Memory B cell (primary cell): ENCODE results near the gene INAVA.
"Not testable (repeated sequence)": the region's sequence is repeated elsewhere in the genome, so short reads cannot be mapped to it uniquely, and the experiment has no call there.

Experiments
- ATAC-seq: fragments of 150-1000 bp; cut with Tn5 transposase; 2 replicates; pipeline ENCODE4 v1.10.0; 2021; ENCODE audit warnings: low read depth, mild to moderate bottlenecking, moderate library complexity
- DNase-seq, 2 donors: peaks; one replicate each; pipeline ENCODE4 v3.0.0; 2022; ENCODE audit warnings: low spot score in 2 of 2
- H3K27ac Mint-ChIP-seq: one replicate; pipeline ENCODE4 v1.8.0; 2022; ENCODE audit warnings: mild to moderate bottlenecking, moderate library complexity, mixed read lengths
- H3K27me3 Mint-ChIP-seq: one replicate; pipeline ENCODE4 v1.8.0; 2022; ENCODE audit warnings: mixed read lengths
- H3K36me3 Mint-ChIP-seq: one replicate; pipeline ENCODE4 v1.8.0; 2022; ENCODE audit warnings: mild to moderate bottlenecking, mixed read lengths
- H3K4me1 Mint-ChIP-seq: one replicate; pipeline ENCODE4 v1.8.0; 2022; ENCODE audit warnings: mixed read lengths
- H3K4me3 Mint-ChIP-seq: one replicate; pipeline ENCODE4 v1.8.0; 2022; ENCODE audit warnings: mild to moderate bottlenecking, moderate library complexity, mixed read lengths
- H3K9me3 Mint-ChIP-seq: one replicate; pipeline ENCODE4 v1.8.0; 2022; ENCODE audit warnings: mixed read lengths

Gene INAVA

DNA sequence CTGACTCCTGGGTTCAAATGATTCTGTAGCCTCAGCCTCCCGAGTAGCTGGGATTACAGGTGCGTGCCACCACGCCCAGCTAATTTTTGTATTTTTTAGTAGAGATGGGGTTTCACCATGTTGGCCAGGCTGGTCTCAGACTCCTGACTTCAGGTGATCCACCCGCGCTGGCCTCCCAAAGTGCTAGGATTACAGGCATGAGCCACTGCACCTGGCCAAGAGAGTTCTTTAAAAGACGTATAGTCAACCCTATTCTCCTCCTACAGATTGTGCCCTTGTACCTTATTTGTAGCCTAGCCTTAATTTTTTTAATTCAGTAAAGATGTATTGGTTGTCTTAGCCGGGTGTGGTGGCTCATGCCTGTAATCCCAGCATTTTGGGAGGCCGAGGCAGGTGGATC, 35.6 kb downstream of the INAVA start:
- H3K27ac Mint-ChIP-seq, H3K9me3 Mint-ChIP-seq, H3K36me3 Mint-ChIP-seq, H3K4me1 Mint-ChIP-seq, ATAC-seq, DNase-seq, H3K27me3 Mint-ChIP-seq, H3K4me3 Mint-ChIP-seq: not testable (repeated sequence)

DNA sequence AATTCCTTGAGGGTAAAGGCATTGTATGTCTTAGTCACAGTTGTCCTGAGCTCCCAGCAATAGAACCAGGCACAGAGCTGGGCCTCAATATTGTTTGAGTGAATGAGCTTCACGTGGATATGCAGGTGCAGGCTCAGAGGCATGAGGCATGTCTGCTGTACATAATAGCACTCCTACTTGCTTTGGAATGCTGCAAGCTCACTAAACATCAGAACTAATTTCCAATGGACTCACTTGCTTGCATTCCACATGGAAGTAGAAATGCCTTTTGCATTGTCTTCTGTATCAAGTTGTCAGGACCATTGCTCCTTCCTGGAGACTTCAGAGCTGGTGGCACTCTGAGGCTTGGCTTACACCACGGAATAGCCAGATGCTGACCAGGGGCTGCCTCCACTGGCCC, 37.1 kb downstream of the INAVA start:
- H3K27me3 Mint-ChIP-seq: peaks cover 2% of the 10 kb centered on the region
- H3K9me3 Mint-ChIP-seq: peaks cover 3% of the 10 kb centered on the region
- no peak overlapping the region for H3K27ac Mint-ChIP-seq
- H3K36me3 Mint-ChIP-seq: peaks cover 3% of the 10 kb centered on the region
- DNase-seq: no peak
- H3K4me3 Mint-ChIP-seq: no peak overlapping the region
- peaks cover 4% of the 10 kb centered on the region for H3K4me1 Mint-ChIP-seq
- ATAC-seq: no peak

DNA sequence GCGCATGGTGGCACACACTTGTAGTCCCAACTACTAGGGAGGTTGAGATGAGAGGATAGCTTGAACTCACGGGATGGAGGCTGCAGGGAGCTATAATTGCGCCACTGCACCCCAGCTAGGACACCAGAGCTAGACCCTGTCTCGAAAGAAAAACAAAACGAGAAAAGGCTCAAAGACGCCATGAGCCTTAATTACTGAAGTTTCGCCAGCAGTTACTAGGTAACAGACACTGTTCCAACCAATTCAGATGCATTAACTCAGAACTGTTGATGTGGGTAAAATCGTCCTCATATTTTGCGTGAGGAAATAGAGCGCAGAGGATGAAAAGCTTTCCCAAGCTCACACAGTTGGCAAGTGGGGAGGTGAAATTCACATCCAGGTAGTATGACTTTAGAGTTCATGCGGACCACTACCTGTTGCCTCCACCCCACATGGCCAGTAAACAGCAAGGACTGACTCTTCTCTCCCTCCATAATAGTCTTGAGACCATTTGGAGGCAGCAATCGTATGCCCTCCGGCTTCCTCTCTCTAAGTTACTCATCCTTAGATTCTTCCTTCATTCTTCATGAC, 40.1 kb downstream of the INAVA start:
- Mint-ChIP-seq H3K9me3 (peaks cover 3% of the 10 kb centered on the region), H3K27me3 (peaks cover 2% of the 10 kb centered on the region), H3K36me3 (peaks cover 3% of the 10 kb centered on the region), H3K4me1 (peaks cover under 1% of the 10 kb centered on the region), H3K4me3 (no peak overlapping the region), H3K27ac (no peak overlapping the region)
- DNase-seq: no peak
- no peak for ATAC-seq

- H3K36me3 Mint-ChIP-seq, H3K27me3 Mint-ChIP-seq, H3K4me1 Mint-ChIP-seq, H3K9me3 Mint-ChIP-seq, H3K4me3 Mint-ChIP-seq, DNase-seq, H3K27ac Mint-ChIP-seq, ATAC-seq: not testable (repeated sequence)
Measured at GRCh38 chr1:200935286-200935962, 40.7 kb downstream of the INAVA start.

- H3K36me3 Mint-ChIP-seq: no peaks in the 10 kb centered on the region
- H3K27ac Mint-ChIP-seq: no peak overlapping the region
- no peaks in the 10 kb centered on the region for H3K27me3 Mint-ChIP-seq
- no peaks in the 10 kb centered on the region for H3K4me1 Mint-ChIP-seq
- ATAC-seq (no peak), DNase-seq (no peak)
- H3K4me3 Mint-ChIP-seq: no peak overlapping the region
- peaks cover 6% of the 10 kb centered on the region for H3K9me3 Mint-ChIP-seq
Measured at GRCh38 chr1:200938955-200939354, 44.3 kb downstream of the INAVA start.

- DNase-seq (no peak), ATAC-seq (no peak)
- Mint-ChIP-seq H3K36me3 (peaks cover 11% of the 10 kb centered on the region), H3K4me3 (no peak overlapping the region), H3K9me3 (peaks cover 14% of the 10 kb centered on the region), H3K27ac (no peak overlapping the region), H3K27me3 (peaks cover 9% of the 10 kb centered on the region), H3K4me1 (no peaks in the 10 kb centered on the region)
Measured at GRCh38 chr1:200945111-200945510, 50.4 kb downstream of the INAVA start.

DNA sequence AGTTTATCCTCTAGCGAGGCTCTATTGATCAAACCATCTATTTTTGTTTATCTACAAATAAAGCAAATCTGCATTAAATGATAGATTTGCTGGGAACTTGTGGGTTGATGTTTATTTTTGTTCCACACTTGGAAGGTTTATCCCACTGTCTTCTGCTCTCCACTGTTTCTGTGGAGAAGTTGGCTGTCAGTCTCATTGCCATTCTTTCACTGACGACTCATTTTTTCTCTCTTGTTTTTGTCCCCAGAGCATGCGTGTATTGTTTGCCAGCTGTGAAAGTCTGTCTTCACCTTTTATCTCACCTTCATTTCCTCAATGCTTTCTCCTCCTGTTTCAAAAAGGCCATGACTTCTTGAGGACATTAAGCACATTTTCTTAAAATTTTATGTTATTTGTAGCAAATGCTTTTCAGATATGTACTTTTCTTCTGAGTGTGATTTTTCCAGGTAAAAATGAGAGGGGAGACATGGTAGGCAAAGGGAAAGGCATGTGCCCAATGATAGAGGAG, 52.4 kb downstream of the INAVA start:
- ATAC-seq (no peak), DNase-seq (no peak)
- Mint-ChIP-seq H3K27ac (no peak overlapping the region), H3K4me3 (no peak overlapping the region), H3K9me3 (peaks cover 9% of the 10 kb centered on the region), H3K36me3 (peaks cover 11% of the 10 kb centered on the region), H3K4me1 (no peaks in the 10 kb centered on the region), H3K27me3 (peaks cover 9% of the 10 kb centered on the region)

DNA sequence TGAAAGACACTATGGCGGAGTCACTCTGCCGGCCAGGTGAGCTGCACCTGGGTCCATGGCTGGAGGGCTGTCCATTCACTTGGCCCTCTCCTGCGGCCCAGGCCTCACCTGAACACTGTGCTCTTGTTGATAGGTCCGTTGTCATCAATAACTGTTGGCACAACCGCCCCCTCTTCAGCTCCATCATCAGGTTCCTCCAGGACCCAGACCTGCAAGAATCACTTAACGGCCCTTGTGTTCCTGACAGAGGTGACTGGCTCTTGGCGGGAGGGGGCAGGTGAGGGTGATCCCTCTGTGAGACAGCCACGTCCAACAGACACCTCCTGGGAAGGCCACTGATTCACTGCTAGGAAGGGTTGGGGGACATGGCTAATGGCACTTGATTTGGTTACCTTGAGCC, 54.9 kb downstream of the INAVA start:
- DNase-seq (no peak), ATAC-seq (no peak)
- peaks cover 11% of the 10 kb centered on the region for H3K27me3 Mint-ChIP-seq
- H3K9me3 Mint-ChIP-seq: peaks cover 6% of the 10 kb centered on the region
- H3K4me3 Mint-ChIP-seq: no peak overlapping the region
- peaks cover 4% of the 10 kb centered on the region for H3K4me1 Mint-ChIP-seq
- peaks cover 7% of the 10 kb centered on the region for H3K36me3 Mint-ChIP-seq
- no peak overlapping the region for H3K27ac Mint-ChIP-seq

GRCh38 chr1:200951016-200951415, 56.3 kb downstream of the INAVA start:
- Mint-ChIP-seq H3K4me3 (no peak overlapping the region), H3K9me3 (peaks cover 6% of the 10 kb centered on the region), H3K27me3 (peaks cover 11% of the 10 kb centered on the region), H3K27ac (no peak overlapping the region), H3K4me1 (peaks cover 7% of the 10 kb centered on the region), H3K36me3 (peaks cover 7% of the 10 kb centered on the region)
- DNase-seq (no peak), ATAC-seq (no peak)

DNA sequence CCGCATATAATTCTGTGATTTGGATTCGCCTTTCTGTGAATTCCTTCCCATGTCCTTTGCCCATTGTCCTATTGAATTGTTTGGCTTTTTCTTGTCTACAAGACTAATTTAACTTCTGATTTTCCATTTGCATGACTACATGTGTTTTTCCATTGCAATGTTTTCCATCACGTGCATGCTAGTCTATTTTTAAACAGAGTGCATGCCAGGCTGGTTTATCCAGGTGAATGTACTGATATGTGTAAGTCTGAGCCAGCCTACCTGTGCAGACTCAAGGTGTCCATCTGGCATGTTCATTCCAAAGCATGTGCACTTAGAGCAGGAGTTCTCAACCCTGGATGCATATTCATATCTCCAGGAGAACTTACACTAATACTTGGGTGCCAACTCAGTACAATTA, 59.7 kb downstream of the INAVA start:
- ATAC-seq (no peak), DNase-seq (no peak)
- Mint-ChIP-seq H3K4me1 (peaks cover 7% of the 10 kb centered on the region), H3K36me3 (no peaks in the 10 kb centered on the region), H3K9me3 (no peaks in the 10 kb centered on the region), H3K27me3 (peaks cover 11% of the 10 kb centered on the region), H3K4me3 (no peak overlapping the region), H3K27ac (no peak overlapping the region)

DNA sequence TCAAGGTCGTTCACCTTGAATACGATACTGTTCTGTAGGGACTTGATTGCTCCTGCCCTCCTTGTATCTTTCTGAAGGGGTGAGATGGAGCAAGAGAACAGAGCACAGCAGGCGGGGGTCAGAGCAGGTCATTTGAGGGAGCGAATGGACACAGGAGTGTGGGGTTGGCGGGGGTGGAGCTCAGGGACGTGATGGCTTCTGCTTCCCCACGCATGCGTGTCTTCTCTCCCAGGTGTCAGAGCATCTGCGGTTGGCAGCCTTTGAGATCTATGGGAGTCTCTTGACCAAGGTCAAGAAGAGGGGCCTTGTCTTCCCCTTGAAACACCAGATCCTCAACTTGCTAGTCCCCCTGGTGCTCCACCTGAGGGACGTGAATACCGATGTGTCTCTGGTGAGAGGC, 63.9 kb downstream of the INAVA start:
- no peak for DNase-seq
- H3K27me3 Mint-ChIP-seq: peaks cover 11% of the 10 kb centered on the region
- ATAC-seq: no peak
- H3K36me3 Mint-ChIP-seq: no peaks in the 10 kb centered on the region
- H3K4me1 Mint-ChIP-seq: peaks cover 21% of the 10 kb centered on the region
- H3K4me3 Mint-ChIP-seq: no peak overlapping the region
- no peak overlapping the region for H3K27ac Mint-ChIP-seq
- H3K9me3 Mint-ChIP-seq: no peaks in the 10 kb centered on the region

DNA sequence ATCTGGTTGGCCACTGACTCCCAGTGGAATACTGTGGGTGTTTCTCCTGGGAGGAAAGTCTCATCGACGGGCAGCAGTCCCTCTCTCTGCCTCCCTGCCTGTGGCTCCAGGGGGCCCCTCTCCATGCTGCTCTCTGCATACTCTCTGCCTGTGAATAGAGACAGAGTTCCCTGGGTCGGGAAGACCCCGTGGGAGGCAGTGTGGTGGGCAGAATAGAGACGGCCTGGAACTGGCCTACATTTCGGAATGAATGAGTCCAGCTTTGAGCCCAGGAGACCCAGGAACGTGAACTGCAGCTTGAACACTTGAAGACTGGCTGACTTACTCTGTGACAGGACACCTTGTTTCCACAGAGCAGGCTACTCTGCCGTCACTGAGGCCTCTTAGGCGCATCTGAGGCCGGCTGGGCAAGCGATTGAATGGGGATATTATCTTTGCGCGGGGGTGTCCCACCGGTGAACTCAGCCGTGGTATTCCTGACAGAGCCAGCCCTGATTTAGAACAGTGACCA, 64.8 kb downstream of the INAVA start:
- Mint-ChIP-seq H3K4me3 (no peak overlapping the region), H3K4me1 (peaks cover 19% of the 10 kb centered on the region), H3K27ac (no peak overlapping the region), H3K27me3 (peaks cover 9% of the 10 kb centered on the region), H3K36me3 (no peaks in the 10 kb centered on the region), H3K9me3 (no peaks in the 10 kb centered on the region)
- no peak for DNase-seq
- ATAC-seq: no peak

- Mint-ChIP-seq H3K4me3 (no peak overlapping the region), H3K4me1 (peaks cover 18% of the 10 kb centered on the region), H3K27ac (no peak overlapping the region), H3K27me3 (peaks cover 7% of the 10 kb centered on the region), H3K9me3 (no peaks in the 10 kb centered on the region), H3K36me3 (no peaks in the 10 kb centered on the region)
- DNase-seq (no peak), ATAC-seq (no peak)
Measured at GRCh38 chr1:200960236-200960947, 65.7 kb downstream of the INAVA start.

- H3K4me3 Mint-ChIP-seq: no peak overlapping the region
- no peak overlapping the region for H3K27ac Mint-ChIP-seq
- peaks cover 5% of the 10 kb centered on the region for H3K27me3 Mint-ChIP-seq
Measured at GRCh38 chr1:200960948-200961340, 66.2 kb downstream of the INAVA start.

More at GRCh38 chr1:200960948-200961340, 66.2 kb downstream of the INAVA start:
- no peak for DNase-seq
- Mint-ChIP-seq H3K36me3 (no peaks in the 10 kb centered on the region), H3K9me3 (no peaks in the 10 kb centered on the region), H3K4me1 (peaks cover 15% of the 10 kb centered on the region)
- ATAC-seq: peak; percentile 53
